ENCODE measurements around the gene COL17A1. TPM values are rescaled to one million over a fixed set of nuclear protein-coding genes. Genes with fewer than 3 reads are reported as not detected.

COL17A1 gene
- total and polyA plus RNA-seq, 8 donors, result 0.45 to 53.3 (median 4.5) TPM

DNA sequence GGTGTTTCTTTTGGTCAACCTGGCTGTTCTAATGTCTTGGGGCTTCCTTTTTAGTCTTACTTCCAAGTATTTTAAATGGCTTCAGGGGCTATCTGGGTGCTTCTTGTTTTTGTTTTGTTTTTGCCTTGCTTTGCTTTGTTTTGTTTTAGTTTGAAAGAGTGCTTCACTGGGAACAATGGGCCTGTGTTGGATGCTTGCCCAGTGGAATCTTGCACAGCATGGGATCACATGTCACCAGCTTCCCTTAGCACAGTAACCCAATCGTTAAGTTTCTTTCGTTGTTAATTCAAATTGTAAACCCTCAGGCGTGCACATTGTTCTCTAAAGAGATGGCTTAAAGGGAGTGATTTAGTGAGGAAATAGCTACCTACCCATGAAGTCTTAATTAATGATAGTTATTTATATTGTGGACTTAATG, 8.9 kb downstream of the COL17A1 start:
- DNase-seq, result peak; percentile 35 to 77
- no peaks in the 10 kb centered on the region for H3K36me3 ChIP-seq
- 15 to 30% (median 20%) methylated on average over 3 of the region's 3 CpGs for WGBS, 5 donors
- H3K4me1 ChIP-seq, result peaks cover 0 to 7% (median 0%) of the 10 kb centered on the region in 4 donors
- H3K4me3 ChIP-seq, result no peak overlapping the region
- TF ChIP-seq, protein P1, sequence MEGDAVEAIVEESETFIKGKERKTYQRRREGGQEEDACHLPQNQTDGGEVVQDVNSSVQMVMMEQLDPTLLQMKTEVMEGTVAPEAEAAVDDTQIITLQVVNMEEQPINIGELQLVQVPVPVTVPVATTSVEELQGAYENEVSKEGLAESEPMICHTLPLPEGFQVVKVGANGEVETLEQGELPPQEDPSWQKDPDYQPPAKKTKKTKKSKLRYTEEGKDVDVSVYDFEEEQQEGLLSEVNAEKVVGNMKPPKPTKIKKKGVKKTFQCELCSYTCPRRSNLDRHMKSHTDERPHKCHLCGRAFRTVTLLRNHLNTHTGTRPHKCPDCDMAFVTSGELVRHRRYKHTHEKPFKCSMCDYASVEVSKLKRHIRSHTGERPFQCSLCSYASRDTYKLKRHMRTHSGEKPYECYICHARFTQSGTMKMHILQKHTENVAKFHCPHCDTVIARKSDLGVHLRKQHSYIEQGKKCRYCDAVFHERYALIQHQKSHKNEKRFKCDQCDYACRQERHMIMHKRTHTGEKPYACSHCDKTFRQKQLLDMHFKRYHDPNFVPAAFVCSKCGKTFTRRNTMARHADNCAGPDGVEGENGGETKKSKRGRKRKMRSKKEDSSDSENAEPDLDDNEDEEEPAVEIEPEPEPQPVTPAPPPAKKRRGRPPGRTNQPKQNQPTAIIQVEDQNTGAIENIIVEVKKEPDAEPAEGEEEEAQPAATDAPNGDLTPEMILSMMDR (IDR thresholded peaks at IDR 0.05), result no peak
- no peak for TF ChIP-seq POLR2AphosphoS5 (IDR thresholded peaks at IDR 0.05)
- TF ChIP-seq EP300 (IDR thresholded peaks at IDR 0.05), result no peak
- TF ChIP-seq POLR2A (IDR thresholded peaks at IDR 0.05), result no peak
- intact Hi-C loops (cut with DNase I; ENCODE audit: low total_unique reads), result no loop called here
- no peaks in the 10 kb centered on the region for H3K27me3 ChIP-seq
- no peaks in the 10 kb centered on the region for H3K9me3 ChIP-seq
- H3K27ac ChIP-seq, result no peak overlapping the region

GRCh38 chr10:104074505-104074904, 11.2 kb downstream of the COL17A1 start:
- H3K4me3 ChIP-seq, result no peak overlapping the region
- no peaks in the 10 kb centered on the region for H3K36me3 ChIP-seq
- H3K27ac ChIP-seq, result no peak overlapping the region
- no peak for DNase-seq
- no peaks in the 10 kb centered on the region for H3K27me3 ChIP-seq
- intact Hi-C loops (cut with DNase I; ENCODE audit: low total_unique reads), result no loop called here
- WGBS, 5 donors, result 80 to 89% (median 84%) methylated on average over 6 of the region's 6 CpGs
- no peaks in the 10 kb centered on the region for H3K9me3 ChIP-seq
- H3K4me1 ChIP-seq, result peaks cover 0 to 7% (median 0%) of the 10 kb centered on the region in 4 donors
- TF ChIP-seq, protein P1 (IDR thresholded peaks at IDR 0.05), result no peak
- TF ChIP-seq EP300 (IDR thresholded peaks at IDR 0.05) (no peak), POLR2AphosphoS5 (IDR thresholded peaks at IDR 0.05) (no peak), POLR2A (IDR thresholded peaks at IDR 0.05) (no peak)

DNA sequence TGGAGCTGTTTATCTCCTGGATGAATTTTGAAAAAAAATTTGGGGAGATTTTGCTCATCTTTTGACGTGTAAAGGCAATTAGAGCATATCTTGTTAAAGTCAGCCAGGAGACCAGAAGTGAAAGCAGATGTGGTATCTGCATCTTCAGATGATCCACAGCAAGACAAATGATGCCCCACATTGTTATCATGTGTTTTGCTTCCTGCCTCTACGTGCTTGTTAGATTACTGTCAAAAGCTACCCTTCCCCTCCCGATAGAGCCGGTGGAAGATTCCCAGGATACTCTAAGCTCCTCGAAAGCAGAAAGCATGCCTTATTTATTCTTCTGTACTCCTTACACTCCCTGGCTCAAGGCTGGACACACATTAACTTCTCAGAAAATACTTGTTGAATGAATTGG, 12.9 kb downstream of the COL17A1 start:
- no peak for TF ChIP-seq EP300 (IDR thresholded peaks at IDR 0.05)
- no peak for TF ChIP-seq POLR2AphosphoS5 (IDR thresholded peaks at IDR 0.05)
- TF ChIP-seq, protein P1 (IDR thresholded peaks at IDR 0.05), result no peak
- no peak for TF ChIP-seq POLR2A (IDR thresholded peaks at IDR 0.05)
- H3K27ac ChIP-seq, result no peak overlapping the region
- H3K4me3 ChIP-seq, result no peak overlapping the region
- DNase-seq, result no peak
- 53 to 70% (median 63%) methylated on average over 5 of the region's 5 CpGs for WGBS, 5 donors
- H3K9me3 ChIP-seq, result no peaks in the 10 kb centered on the region
- intact Hi-C loops (cut with DNase I; ENCODE audit: low total_unique reads), result no loop called here
- no peaks in the 10 kb centered on the region for H3K36me3 ChIP-seq
- H3K27me3 ChIP-seq, result no peaks in the 10 kb centered on the region
- peaks cover 0 to 7% (median 0%) of the 10 kb centered on the region in 4 donors for H3K4me1 ChIP-seq

DNA sequence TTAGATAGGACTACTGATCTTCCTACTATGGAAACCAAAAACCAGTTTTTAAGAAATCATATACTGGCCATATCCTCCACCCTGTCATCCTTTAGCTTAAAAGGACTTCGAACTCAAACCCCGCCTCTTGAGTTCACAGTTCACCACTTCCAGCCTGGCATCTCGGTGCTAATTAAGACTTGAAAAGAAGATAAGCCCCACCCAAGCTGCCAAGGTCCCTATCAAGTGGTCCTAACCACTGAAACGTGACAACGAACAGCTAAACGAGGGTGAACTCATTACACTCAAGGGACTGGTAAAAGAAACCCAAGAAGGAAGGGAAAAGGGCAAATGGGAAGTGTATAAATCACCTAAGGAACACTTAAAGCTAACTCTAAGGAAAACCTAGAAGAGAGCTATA, 16.1 kb downstream of the COL17A1 start:
- H3K27ac ChIP-seq, result no peak overlapping the region
- H3K4me3 ChIP-seq, result no peak overlapping the region
- no peaks in the 10 kb centered on the region for H3K9me3 ChIP-seq
- WGBS, 5 donors, result 49 to 56% (median 52%) methylated on average over 6 of the region's 6 CpGs
- peak in 1 of 2 donors; percentile 27 for DNase-seq
- no peaks in the 10 kb centered on the region for H3K4me1 ChIP-seq
- intact Hi-C loops (cut with DNase I; ENCODE audit: low total_unique reads), result no loop called here
- H3K36me3 ChIP-seq, result no peaks in the 10 kb centered on the region
- TF ChIP-seq POLR2A (IDR thresholded peaks at IDR 0.05) (no peak), EP300 (IDR thresholded peaks at IDR 0.05) (no peak), POLR2AphosphoS5 (IDR thresholded peaks at IDR 0.05) (no peak)
- TF ChIP-seq, protein P1 (IDR thresholded peaks at IDR 0.05), result no peak
- H3K27me3 ChIP-seq, result peaks cover 0 to 7% (median 0%) of the 10 kb centered on the region in 3 donors

Data from stomach (tissue), 9 donors.